Glomerular visceral epithelial cell (primary cell): ENCODE results near the gene RAP2A.

Experiments
- DNase-seq: peaks from one replicate; pipeline ENCODE4 v3.0.0-alpha.2; 2016; ENCODE audit errors: extremely low spot score

Gene RAP2A

DNA sequence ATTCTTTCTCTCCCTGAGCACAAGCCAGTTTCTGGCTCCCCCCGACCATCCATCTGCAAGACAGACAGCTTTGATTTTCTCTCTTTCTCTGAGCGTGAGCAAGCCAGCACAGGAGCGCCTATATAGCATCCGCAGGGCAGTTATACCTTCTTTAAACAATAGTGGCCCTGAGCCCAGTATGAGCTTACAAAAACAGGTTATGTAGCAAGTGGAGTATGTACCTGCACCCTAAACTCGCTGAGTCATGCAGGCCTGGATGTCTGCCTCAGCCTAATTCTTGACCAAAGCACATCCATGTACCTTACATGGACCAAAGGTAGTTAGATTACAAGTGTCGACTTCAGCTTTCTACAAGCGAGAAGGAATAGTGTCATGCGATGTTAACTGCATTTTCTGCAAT, 61.7 kb downstream of the RAP2A start:
- DNase-seq = no peak

DNA sequence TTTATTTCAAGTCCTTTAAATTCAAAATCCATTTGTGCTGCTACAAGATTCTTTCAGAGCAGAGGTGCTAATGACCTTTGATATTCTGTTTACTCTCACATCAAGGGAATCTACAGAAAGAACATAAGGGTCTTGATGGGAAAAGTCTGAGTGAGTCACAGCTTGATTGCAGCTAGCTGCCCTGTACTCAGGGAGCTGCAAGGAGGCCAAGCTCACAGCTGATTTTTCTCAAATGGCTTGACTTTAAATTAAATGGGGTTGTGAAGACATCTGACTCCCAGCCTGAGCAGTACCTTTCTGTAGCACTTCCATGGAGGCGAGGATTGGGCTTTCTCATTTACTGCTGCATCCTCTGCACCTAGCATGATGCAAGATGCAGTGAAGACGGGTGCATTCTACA, 62.5 kb downstream of the RAP2A start:
- DNase-seq = no peak

DNA sequence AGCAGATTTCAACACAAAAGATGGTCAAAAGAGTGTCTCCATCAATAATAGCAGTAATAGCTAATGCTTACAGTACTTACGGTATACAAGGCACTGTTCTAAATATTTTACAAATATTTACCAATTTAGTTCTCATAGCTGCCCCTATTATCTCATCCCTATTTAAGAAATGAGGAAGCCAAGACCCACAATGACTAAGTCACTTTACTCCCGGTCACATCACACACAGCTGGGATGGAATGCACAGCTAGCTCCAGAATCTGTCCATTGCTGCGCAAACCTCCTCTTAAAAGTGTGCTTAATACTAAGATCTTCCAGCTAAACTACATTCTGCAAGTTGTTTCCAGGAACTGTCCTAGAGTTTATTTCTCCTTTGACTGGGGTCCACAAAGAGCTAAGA, 63.4 kb downstream of the RAP2A start:
- DNase-seq = no peak

DNA sequence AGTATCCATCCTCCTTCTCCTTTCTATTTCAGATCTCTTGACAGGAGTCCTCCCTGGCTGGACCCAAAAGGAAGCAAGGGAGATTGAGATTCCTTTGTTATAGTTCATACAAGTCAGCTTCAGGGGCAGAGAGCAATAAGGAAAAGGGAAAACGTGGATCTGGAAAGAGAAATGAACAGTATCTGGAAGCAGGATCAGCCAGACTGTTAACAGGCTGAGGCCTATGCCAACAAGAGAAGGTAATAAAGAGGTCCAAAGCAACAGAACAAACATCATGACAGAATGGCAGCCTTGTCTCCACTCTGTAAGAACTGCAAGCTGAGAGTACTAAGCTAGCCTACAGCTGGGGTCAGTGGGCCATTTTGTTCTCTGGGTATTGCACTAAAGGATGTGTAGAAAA, 64.5 kb downstream of the RAP2A start:
- DNase-seq = no peak

DNA sequence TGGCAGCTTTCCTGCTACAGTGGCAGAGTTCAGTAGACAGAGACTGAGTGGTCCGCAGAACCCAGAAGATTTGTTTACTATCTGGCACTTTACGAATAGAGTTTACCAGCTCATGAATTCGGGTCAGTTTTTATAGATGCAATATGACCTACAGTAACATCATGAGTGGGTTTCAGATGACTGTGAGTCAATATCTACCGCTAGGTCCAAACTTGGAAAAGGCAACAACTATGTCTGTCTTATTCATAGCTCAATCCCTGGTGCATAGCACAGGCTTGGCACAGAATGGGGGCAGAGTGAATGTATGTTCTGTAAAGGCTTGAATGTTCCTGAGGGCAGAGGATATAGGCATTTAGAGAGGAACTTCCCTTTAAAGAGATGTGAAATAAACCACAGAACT, 65.2 kb downstream of the RAP2A start:
- no peak for DNase-seq

DNA sequence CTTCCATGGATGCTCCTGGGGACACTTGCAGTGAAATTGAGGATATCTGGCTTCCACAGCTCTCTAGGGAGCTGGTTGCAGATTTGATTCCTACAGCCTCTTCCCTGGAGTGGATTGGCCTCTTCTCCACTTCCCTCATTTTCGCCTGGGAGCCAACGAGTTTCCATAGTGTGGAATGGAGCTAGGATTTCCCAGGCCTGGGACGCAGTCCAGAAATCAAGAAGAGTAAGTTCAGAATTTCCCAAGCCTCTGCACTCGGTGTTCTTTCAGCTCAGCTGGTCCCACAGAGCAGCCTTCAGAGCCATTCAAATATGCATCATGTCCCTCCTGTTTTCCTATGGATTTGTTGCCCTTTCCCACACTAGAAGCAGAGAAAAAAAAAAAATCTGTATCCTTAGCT, 68.2 kb downstream of the RAP2A start:
- no peak for DNase-seq

DNA sequence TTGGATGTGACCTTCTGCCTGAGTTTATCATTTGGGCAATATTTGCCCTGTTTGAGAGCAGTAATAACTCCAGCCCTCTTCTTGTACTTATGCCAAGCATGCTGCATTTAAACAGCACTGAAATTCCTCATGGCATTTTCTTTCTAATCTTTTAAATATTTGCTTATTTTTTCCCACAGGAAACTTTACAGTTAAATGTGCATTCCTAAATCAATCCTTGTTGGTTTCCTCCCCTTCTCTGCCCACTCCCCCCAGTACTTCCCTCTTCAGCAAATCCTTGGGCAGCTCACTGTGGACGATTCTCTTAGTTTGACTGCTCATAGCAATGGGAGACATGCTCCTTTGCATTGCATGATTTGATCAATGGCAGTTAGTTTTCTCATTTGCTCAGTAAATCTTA, 68.7 kb downstream of the RAP2A start:
- no peak for DNase-seq

DNA sequence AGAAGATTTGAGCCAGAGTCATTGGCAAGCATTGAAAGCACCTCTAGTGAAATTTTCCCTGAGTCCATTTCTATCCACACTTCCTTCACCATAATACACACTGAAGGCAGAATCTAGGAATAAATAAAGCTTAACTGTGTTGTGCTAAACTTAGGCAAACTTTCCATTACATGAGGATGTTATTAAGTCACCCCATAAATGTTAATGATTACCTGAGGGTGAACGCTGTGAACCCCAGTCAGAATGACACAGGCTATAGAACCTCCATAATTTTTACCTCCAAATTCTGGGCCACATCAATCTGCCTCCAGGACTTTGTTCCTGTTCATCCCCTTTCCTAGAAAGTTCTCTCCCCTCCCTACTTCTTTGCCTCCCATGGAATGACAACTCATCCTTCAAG, 71.0 kb downstream of the RAP2A start:
- no peak for DNase-seq

DNA sequence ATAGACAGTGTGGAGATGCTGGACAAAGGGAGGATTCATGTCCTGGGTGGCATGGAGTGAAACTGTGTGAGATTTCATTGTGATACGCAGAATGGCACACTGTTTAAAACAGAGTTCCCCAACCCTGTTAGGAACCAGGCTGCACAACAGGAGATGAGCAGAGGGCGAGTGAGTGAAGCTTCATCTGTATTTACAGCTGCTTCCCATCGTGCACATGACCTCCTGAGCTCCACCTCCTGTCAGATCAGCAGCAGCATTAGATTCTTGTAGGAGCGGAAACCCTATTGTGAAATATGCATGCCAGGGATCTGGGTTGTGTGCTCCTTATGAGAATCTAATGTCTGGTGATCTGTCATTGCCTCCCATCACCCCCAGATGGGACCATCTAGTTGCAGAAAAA, 72.5 kb downstream of the RAP2A start:
- DNase-seq = no peak

DNA sequence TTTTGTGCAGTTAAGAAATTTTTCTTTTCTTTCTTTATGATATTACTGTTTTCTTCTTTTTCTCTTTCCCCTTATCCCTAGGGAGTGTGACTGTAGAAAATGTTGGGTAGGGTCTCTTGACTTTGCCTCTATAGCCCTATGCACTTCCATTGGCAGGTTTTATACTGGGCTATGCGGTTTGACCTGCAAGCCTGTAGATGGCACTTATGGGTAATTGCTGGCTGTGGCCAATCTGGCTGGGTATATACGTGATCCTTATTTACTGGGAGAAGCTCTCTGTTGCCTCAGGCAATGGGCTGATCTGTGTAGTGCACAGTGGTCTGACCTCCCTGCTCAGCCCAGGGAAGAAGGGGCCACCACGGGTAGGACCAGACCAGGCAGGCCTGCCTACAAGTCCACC, 78.8 kb downstream of the RAP2A start:
- no peak for DNase-seq

DNA sequence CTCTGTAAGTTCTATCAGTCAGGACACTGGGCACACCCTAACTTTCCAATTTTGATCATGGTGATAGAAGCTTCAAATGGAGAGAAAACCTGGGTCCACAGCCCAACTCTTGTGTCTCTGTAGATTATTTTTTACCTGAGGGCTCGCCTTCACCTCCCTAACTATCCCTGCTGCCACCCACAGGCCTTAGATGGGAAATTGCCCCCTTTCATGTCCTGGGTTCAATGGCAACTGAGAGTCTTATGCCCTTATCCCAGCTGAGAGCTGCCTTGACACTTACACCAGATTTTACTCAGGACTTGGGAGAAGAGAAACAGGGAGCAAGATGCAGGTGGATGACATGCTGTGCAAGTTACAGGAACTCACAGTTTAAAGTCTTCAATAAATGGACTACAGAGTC, 81.7 kb downstream of the RAP2A start:
- no peak for DNase-seq

DNA sequence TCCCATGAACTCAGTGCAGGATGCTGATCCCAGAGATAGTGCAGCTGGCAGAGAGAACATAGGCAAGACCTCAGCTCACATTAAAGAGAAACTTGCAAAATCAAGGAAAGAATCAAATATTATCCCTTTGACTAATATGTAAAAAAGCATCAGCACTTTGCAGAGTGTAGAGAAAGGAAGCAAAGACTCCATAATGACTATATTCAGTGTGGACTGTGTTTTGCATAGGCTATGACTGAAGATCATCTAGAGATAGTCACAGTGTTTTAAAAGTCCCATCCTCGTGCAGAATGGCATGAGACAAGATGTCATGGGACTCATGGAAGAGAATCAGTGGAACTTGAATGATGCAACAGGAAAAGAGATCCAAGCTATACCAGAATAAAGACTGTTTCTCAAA, 84.0 kb downstream of the RAP2A start:
- DNase-seq = no peak
